ENCODE data around the gene TNRC6B.

DNA sequence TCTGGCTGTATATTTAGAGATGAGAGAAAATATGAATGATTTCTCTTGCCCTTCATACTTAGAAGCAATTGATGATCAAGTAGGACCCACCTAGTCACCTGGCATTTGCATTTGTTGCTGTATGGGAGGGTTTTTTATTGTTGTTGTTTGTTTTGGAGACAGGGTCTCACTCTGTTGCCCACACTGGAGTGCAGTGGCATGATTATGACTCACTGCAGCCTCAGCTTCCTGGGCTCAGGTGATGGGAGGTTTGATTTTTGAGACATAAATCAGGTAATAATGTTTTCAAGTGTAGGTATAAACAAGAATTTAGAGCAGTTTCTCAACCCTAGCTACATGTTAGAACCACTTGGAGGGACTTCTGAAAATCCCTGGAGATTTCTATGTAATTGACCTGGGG, 63.0 kb downstream of the TNRC6B start:
- TF ChIP-seq YY1 (IDR thresholded peaks at IDR 0.05; ENCODE audit: insufficient read depth, insufficient read length) (no peak), ZNF274 (IDR thresholded peaks at IDR 0.05; ENCODE audit: low read depth, low read length) (no peak)
